Right lobe of liver (tissue), 4 donors: Measurements from ENCODE around the gene NOL4L.
"Not testable (repeated sequence)": the region's sequence is repeated elsewhere in the genome, so short reads cannot be mapped to it uniquely, and the experiment has no call there.

ENCODE experiments used
- CTCF ChIP-seq, 4 donors: fragments of 200-600 bp in 3 of 4; fragments of 450-650 bp in 1 of 4; IDR thresholded peaks; one replicate each; pipeline versions ENCODE4 v1.5.1 to v1.8.0; 2016 to 2022; ENCODE audit warnings: antibody characterized with exemption in 4 of 4, mild to moderate bottlenecking in 2 of 4
- POLR2A ChIP-seq: fragments of 450-650 bp; IDR thresholded peaks from one replicate; pipeline ENCODE4 v1.6.1; 2017; ENCODE audit warnings: antibody characterized with exemption, mild to moderate bottlenecking
- donor health status: DM: no; HTN: no; CAD: no.
- donor health status: DM: no; HTN: no; CAD: no.
- donor health status: DM: no; HTN: yes; CAD: no.

GRCh38 chr20:32491764-32492151 is 93.4 kb downstream of the NOL4L start:
- TF ChIP-seq CTCF (IDR thresholded peaks at IDR 0.05); POLR2A: not testable (repeated sequence)
